SH-SY5Y (cell line): ENCODE results near the gene ARFRP1.

Experiments used
- GATA2 ChIP-seq: IDR thresholded peaks from 2 replicates; pipeline ENCODE4 v1.6.1; 2011; ENCODE audit warnings: mild to moderate bottlenecking, low read depth, low read length
- GATA3 ChIP-seq: IDR thresholded peaks from 2 replicates; pipeline ENCODE4 v1.6.1; 2011; ENCODE audit warnings: low read depth, mild to moderate bottlenecking, low read length, moderate library complexity

DNA sequence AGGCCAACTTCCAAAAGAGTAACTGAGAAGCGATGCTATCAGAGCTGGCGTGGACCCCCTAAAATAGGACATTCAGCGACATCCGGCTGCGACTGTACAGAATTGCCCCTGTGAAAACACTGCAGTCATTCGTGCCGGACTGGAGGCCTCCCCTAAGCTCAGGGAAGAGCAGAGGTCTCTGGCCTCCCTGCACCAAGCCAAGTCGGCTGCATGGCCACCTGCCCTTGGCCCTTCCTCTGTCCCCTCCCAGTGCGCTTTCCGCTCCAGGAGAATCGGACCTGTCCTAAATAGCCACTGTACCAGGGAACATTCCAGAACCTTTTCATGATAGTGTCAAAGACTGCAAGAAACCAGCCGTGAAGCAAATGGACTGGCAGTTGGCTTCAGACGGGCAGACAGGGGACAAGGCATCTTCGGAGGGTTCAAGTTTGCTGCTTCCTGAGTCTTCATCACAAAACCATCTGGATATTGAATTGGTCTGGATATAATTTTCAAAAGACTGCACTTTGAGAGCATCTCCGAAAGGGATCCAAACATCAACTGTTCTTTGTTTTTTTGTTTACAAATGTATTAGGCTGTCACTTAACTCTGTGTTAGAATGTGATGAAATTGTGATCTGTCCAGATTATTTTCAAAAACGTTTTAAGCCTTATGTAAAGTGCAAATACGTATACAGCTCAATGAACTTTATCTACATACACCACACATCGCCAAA, 48.3 kb upstream of the ARFRP1 start:
- TF ChIP-seq GATA2 (no peak), GATA3 (no peak)
